ENCODE results near the gene TBC1D20.

TBC1D20 gene

DNA sequence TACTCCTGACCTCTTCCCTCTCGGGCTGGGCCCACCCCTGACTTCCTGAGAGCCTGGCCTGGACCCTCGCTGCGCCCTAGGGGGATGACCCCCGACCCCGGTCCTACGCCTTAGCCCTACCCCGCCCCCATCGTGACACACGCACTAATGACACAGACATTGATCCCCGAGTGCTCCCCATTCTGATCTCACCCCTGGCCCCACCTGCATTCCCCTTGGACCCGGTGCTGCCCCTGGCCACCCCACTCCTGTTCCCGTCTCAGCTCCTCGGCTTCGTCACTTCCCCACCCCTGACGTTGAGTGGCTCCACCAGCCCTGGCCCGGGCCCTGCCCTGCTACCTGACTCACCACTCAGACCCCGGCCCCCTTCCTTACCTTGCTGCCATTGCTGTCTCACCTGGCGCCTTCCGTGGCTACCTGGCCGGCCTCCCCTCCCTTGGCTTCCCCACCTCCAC is 42.1 kb downstream of the TBC1D20 start:
- no peak for DNase-seq (ENCODE audit: low read depth, low spot score)

DNA sequence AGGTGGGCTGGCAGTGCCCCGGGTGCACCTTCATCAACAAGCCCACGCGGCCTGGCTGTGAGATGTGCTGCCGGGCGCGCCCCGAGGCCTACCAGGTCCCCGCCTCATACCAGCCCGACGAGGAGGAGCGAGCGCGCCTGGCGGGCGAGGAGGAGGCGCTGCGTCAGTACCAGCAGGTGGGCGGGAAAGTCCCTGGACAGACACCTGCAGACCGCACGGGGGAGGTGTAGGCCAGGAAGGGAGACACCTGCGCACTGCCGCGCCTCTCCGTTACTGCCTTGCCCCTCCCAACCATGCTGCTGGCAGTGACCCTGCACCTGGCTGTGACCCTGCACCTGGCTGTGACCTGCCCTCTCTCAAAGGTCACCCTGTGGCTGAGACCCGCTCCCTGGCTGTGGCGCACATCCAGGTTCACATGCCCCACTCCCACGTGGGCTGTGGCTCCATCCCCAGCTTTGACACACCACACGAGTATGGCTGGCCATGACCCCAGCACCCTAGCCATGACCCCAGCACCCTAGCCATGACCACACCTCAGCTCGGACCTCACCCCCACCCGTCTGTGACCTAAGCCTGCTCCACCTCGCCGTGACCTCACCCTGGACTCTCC is 42.7 kb downstream of the TBC1D20 start:
- peak; percentile 68 for DNase-seq (ENCODE audit: low read depth, low spot score)

DNA sequence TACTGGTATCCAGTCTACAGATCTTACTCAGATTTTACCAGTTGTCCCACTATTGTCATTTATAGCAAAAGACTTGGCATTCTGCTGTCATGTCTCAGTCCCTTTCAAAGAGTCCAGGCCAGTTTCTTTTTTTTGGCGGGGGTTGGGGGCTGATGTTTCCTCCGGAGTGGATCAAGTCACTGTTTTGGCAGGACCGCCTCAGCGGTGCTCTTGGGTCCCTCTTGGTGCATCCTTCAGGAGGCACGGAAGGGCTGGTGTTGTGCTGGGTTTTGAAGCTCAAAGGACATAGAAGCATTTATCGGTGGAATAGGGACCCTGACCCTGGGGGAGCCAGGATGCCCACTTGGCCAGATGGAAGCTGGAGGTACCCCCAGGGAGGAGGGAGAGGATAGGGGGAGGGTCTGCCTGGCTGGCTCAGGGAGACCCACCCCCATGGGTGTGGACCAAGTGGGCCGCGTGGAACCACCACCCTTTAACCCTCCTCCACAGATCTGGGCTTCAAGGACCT is 43.4 kb downstream of the TBC1D20 start:
- DNase-seq (ENCODE audit: low read depth, low spot score): no peak

DNA sequence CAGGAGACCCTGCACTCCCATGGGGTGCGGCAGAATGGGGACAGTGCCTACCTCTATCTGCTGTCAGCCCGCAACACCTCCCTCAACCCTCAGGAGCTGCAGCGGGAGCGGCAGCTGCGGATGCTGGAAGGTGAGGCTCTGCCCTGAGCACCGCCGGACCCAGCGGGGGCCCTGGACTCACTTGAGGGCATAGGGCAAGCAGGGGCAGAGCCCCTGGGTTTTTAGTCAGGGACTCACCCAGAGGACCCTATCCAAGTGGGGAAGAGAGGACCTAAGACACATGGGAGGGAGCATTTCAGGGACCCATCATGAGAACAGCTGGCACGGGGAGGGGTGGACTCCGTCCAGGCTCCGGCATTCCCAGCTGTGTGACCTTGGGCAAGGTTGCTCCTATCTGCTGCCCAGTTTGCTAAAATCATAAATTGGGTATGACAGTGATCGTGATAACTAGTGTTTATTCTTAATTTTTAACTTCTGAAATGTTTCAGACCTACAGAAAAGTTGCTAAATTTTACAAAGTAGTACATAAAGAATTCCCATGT is 44.5 kb downstream of the TBC1D20 start:
- DNase-seq (ENCODE audit: low read depth, low spot score): no peak

DNA sequence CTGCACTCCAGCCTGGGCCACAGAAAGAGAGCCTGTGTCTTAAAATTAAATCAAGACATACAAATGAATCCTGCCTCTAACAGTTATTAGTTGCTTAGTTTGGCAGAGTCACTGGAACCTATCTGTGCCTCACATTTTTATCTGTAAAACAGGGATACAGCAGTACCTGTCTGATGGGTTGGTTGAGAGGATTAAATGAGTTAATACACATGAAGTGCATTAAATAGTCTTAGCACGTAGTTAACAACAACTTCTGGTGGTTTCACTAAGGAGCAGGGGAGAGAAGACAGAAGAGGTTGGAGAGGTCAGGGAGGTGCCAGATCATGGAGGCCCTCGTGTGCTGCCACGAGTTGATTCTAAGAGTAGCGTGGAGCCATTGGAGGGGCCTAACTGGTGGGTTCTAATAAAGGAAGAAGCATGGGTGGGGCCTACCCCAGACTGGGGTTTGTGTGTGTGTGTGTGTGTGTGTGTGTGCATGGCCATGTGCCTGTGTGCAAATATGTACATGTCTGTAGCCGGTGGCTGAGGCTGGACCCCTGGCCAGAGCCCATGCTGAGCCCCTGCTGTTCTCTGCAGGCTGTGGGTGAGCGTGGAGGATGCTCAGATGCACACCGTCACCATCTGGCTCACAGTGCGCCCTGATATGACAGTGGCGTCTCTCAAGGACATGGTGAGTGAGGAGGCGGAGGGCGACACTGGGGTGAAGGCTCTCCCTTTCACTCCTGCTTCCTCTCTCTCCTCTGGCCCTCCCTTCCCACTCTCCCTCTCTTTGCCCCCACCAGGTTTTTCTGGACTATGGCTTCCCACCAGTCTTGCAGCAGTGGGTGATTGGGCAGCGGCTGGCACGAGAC is 45.2 kb downstream of the TBC1D20 start:
- DNase-seq (ENCODE audit: low read depth, low spot score): no peak

DNA sequence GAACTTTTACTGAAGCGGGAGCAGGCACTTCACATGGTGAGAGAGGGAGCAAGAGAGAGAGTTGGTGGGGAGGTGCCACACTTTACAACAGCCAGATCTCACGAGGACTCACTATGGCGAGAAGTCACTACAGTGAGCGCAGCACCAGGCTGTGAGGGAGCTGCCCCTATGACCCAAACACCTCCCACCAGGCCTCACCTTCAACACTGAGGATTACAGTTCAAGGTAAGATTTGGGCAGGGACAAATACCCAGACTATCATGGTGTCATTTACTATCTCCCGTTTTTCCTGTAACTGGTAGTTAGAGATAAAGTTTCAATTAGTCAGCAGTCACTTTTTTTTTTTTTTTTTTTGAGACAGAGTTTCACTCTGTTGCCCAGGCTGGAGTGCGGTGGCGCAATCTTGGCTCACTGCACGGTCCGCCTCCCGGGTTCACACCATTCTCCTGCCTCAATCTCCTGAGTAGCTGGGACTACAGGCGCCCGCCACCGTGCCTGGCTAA is 46.5 kb downstream of the TBC1D20 start:
- DNase-seq (ENCODE audit: low read depth, low spot score): no peak

DNA sequence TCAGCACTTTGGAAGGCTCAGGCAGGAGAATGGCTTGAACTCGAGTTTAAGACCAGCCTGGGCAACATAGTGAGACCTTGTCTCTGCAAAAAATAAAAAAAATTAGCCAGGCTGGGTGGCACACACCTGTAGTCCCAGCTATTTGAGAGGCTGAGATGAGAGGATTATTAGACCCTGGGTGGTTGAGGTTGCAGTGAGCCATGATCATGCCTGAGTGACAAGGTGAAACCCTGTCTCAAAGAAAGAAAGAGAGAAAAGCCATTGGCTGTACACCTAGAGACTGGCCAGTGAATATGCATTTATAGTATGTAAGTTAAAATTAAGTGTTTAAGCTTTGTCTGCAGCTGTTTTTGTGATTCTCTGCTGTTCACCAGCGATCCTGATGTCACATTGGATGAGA is 48.2 kb downstream of the TBC1D20 start:
- DNase-seq (ENCODE audit: low read depth, low spot score): no peak

DNA sequence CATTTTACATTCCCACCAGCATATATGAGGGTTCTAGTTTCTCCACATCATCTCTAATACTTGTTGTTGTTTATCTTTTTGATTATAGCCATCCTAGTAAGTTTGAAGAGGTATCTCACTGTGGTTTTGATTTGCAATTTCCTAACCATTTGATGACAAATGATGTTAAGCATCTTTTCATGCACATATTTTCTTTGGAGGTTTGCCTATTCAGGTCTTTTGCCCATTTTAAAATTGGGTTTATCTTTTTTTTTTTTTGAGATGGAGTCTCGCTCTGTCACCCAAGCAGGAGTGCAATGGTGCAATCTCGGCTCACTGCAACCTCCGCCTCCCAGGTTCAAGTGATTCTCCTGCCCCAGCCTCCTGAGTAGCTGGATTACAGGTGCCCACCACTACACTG is 50.3 kb downstream of the TBC1D20 start:
- DNase-seq (ENCODE audit: low read depth, low spot score): no peak

DNA sequence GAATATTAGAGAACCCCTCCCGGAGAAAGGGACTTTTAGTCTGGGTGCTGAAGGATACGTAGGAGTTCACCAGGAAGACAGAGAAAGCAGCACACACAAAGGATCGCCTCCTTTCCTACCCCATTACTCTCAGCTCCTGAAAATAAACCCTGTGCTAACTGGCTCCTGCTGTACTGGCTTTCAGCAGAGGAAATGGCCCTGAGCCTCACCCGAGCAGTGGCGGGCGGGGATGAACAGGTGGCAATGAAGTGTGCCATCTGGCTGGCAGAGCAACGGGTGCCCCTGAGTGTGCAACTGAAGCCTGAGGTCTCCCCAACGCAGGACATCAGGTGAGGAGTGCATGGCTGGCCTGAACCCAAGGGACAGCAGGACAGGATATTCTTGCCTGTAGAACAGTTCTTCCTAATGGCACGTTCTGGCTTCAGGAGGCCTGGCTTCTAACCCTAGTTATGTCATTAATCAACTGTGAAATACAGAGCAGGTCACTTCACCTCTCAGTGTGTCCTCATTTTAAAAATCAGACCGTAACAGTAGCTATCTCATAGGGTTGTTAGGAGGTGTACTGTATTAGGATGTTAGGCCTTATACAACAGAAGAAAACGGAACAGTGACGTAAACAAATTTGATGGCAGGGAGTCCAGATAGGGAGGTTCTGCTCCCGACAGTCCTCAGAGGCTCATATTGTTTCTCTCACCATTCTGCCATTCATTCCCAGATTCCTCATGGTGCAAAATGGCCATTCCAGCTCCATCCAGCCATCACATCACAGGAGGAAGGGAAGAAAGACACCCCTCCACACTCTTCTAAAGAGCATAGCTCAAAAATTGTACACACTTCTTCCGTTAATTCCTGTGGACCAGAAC is 52.4 kb downstream of the TBC1D20 start:
- no peak for DNase-seq (ENCODE audit: low read depth, low spot score)

DNA sequence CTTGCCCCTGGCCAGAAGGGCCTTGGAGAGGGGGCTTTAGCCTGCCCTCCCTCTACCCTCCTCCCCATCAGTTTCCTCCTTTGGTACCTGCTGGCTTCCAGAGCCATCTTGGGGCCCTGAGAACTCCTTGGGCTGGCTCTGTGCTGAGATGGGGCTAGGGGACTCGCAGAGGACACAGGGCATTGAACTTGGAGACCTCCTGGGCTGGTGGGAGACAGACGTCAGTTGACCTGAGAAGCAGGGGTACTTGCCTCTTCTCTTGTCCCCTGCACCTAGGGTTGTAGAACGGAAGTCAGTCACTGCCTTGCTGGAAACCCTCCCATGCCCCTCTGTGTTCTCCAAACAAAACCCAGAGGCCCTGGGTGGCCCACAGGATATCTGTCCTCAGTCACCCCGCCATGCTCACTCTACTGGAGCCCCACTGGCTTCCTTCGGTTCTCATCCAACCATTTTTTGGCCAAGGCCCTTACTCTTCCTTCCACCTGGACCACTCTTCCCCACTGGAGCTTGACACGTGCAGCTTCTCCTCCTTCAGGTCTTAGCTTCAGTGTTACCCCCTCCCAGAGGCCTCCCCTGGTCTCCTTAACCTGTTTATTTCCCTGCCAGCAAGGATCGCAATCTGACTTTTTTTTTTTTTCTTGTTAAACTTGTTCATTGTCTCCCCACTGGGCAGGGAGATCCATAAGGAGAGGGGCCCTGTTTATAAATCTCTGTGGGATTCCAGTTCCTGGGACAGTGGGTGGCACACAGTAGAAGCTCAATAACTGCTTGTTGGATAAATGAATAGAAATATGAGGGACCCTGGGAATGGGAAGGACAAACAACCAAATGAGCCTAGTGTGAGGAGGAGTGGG is 53.3 kb downstream of the TBC1D20 start:
- DNase-seq (ENCODE audit: low read depth, low spot score): no peak

DNA sequence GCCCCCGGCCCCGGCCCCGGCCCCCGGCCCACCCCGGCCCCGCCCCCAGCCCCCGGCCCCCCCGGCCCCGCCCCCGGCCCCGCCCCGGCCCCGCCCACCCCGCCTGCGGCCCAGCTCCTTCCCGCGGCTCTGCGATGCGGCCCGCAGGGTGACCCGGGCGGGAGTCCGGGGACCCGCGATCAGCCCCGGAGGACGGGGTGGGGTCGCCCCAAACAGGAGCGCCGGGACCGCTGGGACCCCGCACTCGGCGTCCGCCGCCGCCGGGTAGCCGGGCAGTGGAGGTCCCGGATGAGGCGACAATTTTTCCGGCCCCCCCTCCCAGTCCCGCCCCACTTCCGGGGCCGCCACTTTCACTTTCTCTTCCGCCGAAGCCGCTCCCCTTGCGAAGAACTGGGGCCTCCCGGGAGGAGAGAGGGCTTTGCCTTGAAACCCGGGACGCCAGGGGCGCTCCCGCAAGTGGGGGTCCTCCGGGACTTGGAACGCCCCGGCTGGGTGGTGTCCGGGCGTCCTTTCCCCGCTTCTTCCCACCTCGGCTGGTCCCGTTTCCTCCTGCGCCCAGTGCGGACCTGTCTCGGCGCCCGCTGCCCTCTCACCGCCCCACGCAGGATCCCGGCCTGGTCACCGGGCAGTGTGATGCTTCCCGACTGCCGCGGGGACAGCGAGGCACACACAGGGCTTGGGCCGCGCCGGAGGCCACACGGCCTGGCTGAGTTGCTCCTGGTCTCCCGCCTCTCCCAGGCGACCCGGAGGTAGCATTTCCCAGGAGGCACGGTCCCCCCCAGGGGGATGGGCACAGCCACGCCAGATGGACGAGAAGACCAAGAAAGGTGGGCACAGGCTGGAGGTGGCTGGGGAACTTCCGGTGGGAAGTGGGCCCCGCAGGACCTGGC is 54.1 kb downstream of the TBC1D20 start, which contains the start of gene RBCK1:
Gene RBCK1, plus strand, starts transcription at position 347 of the 890 bp plus-strand sequence. Its CDS starts 459 bp downstream, at position 806.
- peak; percentile 81 for DNase-seq (ENCODE audit: low read depth, low spot score)

DNA sequence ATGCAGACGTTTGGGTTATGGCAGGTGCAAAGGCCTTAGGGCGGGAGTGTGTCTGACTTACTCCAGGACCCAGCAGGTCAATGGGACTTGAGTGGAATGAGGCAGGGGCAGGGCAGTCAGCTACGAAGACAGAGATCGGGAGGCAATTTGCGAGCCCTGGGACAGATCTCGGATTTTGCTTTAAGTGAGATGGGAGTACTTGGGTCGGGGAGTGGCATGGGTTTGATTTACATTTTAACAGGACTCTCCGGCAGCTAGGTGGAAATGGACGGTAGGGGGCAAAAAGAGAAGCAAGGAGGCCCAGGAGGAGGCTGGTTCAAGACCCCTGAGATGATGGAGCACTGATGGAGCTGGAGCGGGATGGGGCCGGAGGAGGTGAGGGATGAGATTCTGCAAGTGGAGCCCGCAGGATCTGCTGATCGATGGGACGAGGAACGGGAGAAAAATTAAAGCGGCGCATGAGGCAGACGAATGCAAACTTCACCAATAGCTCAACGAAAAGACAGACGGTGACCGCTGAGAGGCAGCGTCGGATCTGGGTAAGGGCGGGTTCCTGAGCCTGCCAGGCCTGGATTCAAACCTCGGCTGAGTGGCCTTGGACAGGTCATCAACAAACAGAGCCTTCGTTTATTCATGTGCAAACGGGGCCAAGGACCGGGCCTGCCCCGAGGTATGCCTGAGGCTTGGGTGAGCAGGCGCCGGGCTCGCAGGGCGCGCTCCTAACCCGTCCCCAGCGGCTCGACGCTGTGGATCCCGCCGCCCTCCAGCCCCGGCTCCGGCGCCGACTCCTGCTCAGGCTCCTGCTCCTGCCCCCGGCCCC is 55.0 kb downstream of the TBC1D20 start:
- DNase-seq (ENCODE audit: low read depth, low spot score): peak; percentile 94

DNA sequence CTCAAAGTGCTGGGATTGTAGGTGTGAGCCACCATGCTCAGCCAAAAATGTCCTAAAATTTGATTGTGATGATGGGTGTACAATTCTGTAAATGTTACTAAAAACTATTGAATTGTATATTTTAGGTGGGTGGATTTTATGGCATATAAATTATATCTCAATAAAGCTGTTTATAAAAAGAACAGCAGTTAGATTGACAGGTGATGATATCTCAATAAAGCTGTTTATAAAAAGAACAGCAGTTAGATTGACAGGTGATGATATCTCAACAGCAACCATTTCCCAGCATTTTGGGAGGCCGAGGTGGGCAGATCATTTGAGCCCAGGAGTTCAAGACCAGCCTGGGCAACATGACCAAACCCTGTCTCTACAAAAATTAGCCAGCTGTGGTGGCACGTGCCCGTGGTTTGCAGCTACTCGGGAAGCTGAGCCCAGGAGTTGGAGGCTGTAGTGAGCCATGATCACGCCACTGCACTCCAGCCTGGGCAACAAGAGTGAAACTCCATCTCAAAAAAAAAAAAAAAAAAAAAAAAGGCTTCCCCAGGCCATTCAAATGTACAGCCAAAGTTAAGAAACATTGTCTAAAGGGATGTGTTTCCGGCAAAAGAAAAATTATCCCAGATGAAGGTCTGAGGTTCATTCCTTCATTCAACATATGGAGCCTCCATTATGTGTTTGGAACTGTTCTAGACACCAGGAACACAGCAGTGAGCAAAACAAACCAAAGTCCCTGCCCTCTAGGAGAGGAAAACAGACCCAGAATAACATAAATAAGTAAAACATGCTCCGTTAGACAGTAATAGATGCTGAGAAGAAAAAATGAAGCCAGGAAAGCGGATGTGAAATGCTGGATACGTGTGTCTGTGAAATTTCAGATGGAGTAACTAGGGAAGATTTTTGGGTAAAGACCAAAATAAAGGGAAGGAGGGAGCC is 55.9 kb downstream of the TBC1D20 start:
- no peak for DNase-seq (ENCODE audit: low read depth, low spot score)

DNA sequence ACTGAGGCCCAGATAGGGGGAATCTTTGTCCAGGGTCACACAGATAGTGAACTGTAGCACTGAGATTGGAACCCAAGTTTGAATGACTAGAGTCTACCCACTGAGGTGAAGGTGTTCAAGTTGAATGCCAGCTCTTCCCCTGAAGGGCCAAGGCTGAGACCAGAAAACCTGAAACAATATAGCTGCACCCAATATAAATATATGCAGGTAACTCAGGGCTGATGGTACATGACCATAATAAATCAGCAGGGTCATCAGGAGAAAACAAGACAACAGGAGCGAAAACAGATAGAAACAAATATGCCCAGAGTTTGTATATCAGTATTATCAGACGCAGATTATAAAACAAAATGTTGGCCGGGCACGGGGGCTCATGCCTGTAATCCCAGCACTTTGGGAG is 58.2 kb downstream of the TBC1D20 start:
- DNase-seq (ENCODE audit: low read depth, low spot score): no peak

DNA sequence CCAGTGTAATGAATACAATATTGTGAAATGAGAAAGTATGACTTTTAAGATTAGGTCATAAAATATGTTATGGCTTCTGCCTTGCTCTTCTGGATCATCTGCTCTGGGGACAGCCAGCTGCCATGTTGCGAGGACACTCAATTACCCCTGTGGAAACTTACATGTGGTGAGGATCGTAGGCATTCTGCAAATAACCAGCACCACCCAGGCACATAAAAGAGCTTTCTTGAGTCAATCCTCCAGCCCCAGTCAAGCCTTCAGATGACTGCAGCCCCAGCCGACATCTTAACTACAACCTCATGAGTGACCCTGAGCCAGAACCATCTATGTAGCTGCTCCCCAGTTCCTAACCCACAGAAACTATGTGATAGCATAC is 58.8 kb downstream of the TBC1D20 start:
- no peak for DNase-seq (ENCODE audit: low read depth, low spot score)

DNA sequence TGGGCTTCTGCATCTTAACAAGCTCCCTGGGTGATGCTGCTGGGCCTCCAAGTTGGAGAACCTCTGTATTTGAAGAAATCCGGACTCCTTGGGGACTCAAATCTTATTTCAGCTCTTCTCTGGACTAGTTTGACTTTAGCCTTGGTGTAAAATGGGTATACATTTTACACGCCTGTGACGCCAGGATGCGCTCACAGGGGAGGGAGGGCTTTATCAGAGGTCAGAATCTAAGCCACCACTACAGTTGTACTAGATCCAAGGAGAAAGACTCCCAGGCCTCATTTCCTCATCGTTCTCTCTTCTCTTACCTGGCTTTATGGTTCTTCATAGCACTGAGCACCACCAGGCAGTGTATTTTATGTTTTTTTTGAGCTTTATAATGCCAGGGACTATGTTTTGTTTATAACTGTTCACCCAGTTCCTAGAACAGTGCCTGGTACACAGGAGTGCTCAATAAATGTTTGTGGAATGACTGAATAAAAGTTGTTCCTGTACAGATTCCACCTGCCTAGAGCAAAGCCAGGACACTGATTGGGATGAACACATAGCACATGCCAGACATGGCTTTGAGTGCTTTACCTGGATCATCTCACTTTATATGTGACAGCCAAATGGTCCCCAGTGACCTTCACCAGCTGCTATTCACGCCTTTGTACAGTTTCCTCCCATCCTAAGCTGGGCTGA is 59.3 kb downstream of the TBC1D20 start:
- no peak for DNase-seq (ENCODE audit: low read depth, low spot score)

DNA sequence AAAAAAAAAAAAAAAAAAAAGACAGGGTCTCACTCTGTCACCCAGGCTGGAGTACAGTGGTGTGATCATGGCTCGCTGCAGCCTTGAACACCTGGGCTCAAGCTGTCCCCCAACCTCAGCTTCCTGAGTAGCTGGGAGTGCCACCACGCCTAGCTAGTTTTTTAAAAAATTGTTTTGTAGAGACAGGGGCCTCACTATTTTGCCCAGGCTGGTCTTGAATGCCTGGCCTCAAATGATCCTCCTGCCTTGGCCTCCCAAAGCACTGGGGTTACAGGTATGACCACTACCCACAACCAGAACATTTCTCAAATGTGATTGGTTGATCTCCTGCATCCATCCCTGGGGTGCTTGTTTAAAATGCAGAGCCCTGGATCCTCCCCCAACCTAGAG is 59.8 kb downstream of the TBC1D20 start:
- no peak for DNase-seq (ENCODE audit: low read depth, low spot score)

All from ELF-1 (cell line).